IMR-90 (cell line): ENCODE results near the gene FXYD5.

Experiments used
- BHLHE40 ChIP-seq: fragments of 150-350 bp; IDR thresholded peaks from 2 replicates; pipeline ENCODE4 v1.6.1; 2016; ENCODE audit warnings: mild to moderate bottlenecking, low read depth, low read length
- CEBPB ChIP-seq: IDR thresholded peaks from 2 replicates; pipeline ENCODE4 v1.6.1; 2012; ENCODE audit warnings: low read depth, low read length, improper control_type of control experiment
- CTCF ChIP-seq: conservative IDR thresholded peaks from 2 replicates; pipeline ENCODE4 v1.5.1; 2012; ENCODE audit warnings: mild to moderate bottlenecking, low read depth, low read length, improper control_type of control experiment
- FOS ChIP-seq: fragments of 150-350 bp; IDR thresholded peaks from 2 replicates; pipeline ENCODE4 v1.6.1; 2016; ENCODE audit warnings: low read depth, low read length
- MAFK ChIP-seq: IDR thresholded peaks from 2 replicates; pipeline ENCODE4 v1.6.1; 2012; ENCODE audit warnings: low read depth, low read length, improper control_type of control experiment
- MAZ ChIP-seq: IDR thresholded peaks from 2 replicates; pipeline ENCODE4 v1.6.1; 2012; ENCODE audit warnings: low read depth, mild to moderate bottlenecking, low read length, improper control_type of control experiment, moderate library complexity, borderline replicate concordance
- MXI1 ChIP-seq: IDR thresholded peaks from 2 replicates; pipeline ENCODE4 v1.6.1; 2012; ENCODE audit warnings: low read depth, mild to moderate bottlenecking, low read length, moderate library complexity, borderline replicate concordance
- POLR2A ChIP-seq: IDR thresholded peaks from 2 replicates; pipeline ENCODE4 v1.6.1; 2012; ENCODE audit warnings: mild to moderate bottlenecking, low read depth, low read length
- RAD21 ChIP-seq: IDR thresholded peaks from 2 replicates; pipeline ENCODE4 v1.6.1; 2012; ENCODE audit warnings: low read length, improper control_type of control experiment
- SMC3 ChIP-seq: fragments of 150-350 bp; IDR thresholded peaks from 2 replicates; pipeline ENCODE4 v1.6.1; 2016; ENCODE audit warnings: low read depth, mild to moderate bottlenecking, antibody characterized with exemption, low read length, moderate library complexity
- TF ChIP-seq, protein P1 (sequence below): fragments of 150-350 bp; IDR thresholded peaks from 2 replicates; pipeline ENCODE4 v1.6.1; 2016; ENCODE audit warnings: low read depth, mild to moderate bottlenecking, low read length, moderate library complexity, borderline replicate concordance
- TF ChIP-seq, protein P2 (sequence below): fragments of 150-350 bp; IDR thresholded peaks from 2 replicates; pipeline ENCODE4 v1.6.1; 2017; ENCODE audit warnings: mild to moderate bottlenecking, antibody characterized with exemption, low read length, low read depth

DNA sequence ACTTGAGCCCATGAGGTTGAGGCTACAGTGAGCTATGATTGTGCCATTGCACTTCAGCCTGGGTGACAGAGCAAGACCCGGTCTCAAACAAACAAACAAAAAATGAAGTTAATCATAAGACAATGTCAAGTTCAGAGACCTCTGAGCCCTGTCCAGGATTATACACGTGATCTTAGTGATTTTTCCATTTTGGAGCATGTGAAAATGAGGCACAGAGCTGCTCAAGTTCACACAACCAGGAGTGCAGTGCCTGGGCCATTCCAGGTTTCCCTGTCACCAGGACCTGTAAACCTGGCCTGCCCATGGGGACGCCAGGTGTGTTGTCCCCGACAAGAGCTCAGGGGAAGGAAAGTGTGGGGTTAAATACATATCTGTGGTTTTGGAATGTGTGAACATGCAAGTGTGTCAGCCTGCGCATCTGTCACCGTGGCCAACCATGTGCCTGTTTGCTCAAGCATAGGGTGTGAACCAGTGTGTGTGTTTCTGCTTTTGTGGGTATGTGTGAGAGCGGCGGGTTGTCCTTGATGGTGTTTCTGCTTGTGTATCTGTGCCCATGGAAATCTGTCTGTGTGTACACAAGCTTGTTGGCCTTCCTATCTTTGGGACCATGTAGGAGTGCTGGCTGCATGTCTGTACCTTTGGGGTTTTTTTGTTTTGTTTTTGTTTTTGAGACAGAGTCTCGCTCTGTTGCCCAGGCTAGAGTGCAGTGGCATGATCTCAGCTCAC lies 17.4 kb upstream of the FXYD5 start:
- no peak for TF ChIP-seq CTCF
- TF ChIP-seq MAFK, result no peak
- TF ChIP-seq FOS, result no peak
- no peak for TF ChIP-seq POLR2A
- TF ChIP-seq MXI1, result no peak
- no peak for TF ChIP-seq CEBPB
- TF ChIP-seq BHLHE40, result no peak
- no peak for TF ChIP-seq SMC3
- no peak for TF ChIP-seq RAD21
- TF ChIP-seq, protein P1, sequence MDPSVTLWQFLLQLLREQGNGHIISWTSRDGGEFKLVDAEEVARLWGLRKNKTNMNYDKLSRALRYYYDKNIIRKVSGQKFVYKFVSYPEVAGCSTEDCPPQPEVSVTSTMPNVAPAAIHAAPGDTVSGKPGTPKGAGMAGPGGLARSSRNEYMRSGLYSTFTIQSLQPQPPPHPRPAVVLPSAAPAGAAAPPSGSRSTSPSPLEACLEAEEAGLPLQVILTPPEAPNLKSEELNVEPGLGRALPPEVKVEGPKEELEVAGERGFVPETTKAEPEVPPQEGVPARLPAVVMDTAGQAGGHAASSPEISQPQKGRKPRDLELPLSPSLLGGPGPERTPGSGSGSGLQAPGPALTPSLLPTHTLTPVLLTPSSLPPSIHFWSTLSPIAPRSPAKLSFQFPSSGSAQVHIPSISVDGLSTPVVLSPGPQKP, result no peak
- TF ChIP-seq, protein P2, sequence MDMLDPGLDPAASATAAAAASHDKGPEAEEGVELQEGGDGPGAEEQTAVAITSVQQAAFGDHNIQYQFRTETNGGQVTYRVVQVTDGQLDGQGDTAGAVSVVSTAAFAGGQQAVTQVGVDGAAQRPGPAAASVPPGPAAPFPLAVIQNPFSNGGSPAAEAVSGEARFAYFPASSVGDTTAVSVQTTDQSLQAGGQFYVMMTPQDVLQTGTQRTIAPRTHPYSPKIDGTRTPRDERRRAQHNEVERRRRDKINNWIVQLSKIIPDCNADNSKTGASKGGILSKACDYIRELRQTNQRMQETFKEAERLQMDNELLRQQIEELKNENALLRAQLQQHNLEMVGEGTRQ, result no peak
- TF ChIP-seq MAZ, result no peak
